ENCODE data around the gene SIX3.

- TF ChIP-seq, protein P1, sequence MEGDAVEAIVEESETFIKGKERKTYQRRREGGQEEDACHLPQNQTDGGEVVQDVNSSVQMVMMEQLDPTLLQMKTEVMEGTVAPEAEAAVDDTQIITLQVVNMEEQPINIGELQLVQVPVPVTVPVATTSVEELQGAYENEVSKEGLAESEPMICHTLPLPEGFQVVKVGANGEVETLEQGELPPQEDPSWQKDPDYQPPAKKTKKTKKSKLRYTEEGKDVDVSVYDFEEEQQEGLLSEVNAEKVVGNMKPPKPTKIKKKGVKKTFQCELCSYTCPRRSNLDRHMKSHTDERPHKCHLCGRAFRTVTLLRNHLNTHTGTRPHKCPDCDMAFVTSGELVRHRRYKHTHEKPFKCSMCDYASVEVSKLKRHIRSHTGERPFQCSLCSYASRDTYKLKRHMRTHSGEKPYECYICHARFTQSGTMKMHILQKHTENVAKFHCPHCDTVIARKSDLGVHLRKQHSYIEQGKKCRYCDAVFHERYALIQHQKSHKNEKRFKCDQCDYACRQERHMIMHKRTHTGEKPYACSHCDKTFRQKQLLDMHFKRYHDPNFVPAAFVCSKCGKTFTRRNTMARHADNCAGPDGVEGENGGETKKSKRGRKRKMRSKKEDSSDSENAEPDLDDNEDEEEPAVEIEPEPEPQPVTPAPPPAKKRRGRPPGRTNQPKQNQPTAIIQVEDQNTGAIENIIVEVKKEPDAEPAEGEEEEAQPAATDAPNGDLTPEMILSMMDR (conservative IDR thresholded peaks at IDR 0.05; ENCODE audit: low read depth in 2 of 2), result no peak
- peak; percentile 72 for TF ChIP-seq EZH2 (IDR thresholded peaks at IDR 0.05; ENCODE audit: low read depth, unreplicated experiment)
- no peak for TF ChIP-seq POLR2AphosphoS5 (IDR thresholded peaks at IDR 0.05; ENCODE audit: low read depth)
These were observed 10.2 kb downstream of the SIX3 start for GRCh38 chr2:44951714-44952113.

All from GM23338 (cell line).